ENCODE data around the gene NDST3.
A peak's percentile ranks its signal among the peaks of the same experiment; 100 is the strongest.
"Not testable (repeated sequence)": the region's sequence is repeated elsewhere in the genome, so short reads cannot be mapped to it uniquely, and the experiment has no call there.

NDST3 gene

DNA sequence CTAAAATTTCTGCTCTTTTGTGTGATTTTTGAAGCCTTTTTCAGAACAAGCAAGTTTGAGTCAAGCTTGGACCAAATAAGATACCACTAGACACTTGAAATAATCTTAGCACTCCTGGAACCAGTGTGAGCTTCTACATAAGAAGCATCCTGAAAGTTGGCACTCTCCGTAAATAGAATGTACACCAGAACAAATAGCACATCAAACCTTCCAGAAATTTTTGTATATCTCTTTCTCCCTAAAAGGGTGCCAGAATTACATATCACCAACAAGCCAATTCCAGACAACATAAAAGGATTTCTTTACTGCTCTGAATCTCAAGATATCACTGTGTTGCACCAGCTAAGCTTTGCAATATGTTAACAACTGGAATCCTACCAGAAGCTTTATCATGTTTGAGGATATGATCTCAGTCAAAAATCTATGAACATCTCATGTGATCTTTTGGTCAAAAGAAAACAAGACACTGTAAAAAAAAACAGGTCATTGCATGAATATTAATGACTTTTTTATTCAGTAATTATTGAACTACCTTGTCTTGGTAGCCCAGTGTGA is 201.4 kb downstream of the NDST3 start:
- Histone ChIP-seq H3K9me3 (ENCODE audit: control insufficient read depth, insufficient read depth, low read length) (no peaks in the 10 kb centered on the region), H3K27me3 (ENCODE audit: control insufficient read depth, insufficient read depth, low read length) (no peaks in the 10 kb centered on the region), H3K9ac (ENCODE audit: low read depth, low read length) (no peak overlapping the region), H3K4me3 (ENCODE audit: low read depth, low read length) (no peak overlapping the region), H3K27ac (ENCODE audit: low read depth, low read length) (no peak overlapping the region), H3K36me3 (ENCODE audit: control insufficient read depth, insufficient read depth, low read length) (no peaks in the 10 kb centered on the region), H3K4me1 (ENCODE audit: control insufficient read depth, insufficient read depth, low read length) (peaks cover 7% of the 10 kb centered on the region)

DNA sequence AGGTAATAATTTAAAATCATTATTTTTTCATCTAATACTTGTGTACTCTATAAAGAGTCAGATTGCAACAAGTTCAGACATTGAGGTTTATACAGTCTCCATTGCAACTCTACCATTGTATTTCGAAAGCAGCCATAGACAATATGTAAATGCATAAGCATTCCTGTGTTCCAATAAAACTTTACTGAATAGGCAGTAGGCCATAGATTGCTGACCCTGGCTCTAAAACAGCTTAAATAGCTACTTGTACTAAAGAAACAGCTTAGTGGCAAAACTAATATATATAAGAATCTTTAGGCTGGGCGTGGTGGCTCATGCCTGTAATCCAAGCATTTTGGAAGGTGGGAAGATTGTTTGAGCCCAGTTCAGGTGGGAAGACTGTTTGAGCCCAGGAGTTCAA is 203.2 kb downstream of the NDST3 start:
- no peak overlapping the region for H3K4me3 ChIP-seq (ENCODE audit: low read depth, low read length)
- H3K27me3 ChIP-seq (ENCODE audit: control insufficient read depth, insufficient read depth, low read length) = no peaks in the 10 kb centered on the region
- no peaks in the 10 kb centered on the region for H3K9me3 ChIP-seq (ENCODE audit: control insufficient read depth, insufficient read depth, low read length)
- H3K4me1 ChIP-seq (ENCODE audit: control insufficient read depth, insufficient read depth, low read length) = peaks cover 7% of the 10 kb centered on the region
- H3K9ac ChIP-seq (ENCODE audit: low read depth, low read length) = no peak overlapping the region
- no peak overlapping the region for H3K27ac ChIP-seq (ENCODE audit: low read depth, low read length)
- H3K36me3 ChIP-seq (ENCODE audit: control insufficient read depth, insufficient read depth, low read length) = no peaks in the 10 kb centered on the region

GRCh38 chr4:118249890-118250289 is 215.6 kb downstream of the NDST3 start:
- H3K9ac ChIP-seq (ENCODE audit: low read depth, low read length) = no peak overlapping the region
- no peaks in the 10 kb centered on the region for H3K27me3 ChIP-seq (ENCODE audit: control insufficient read depth, insufficient read depth, low read length)
- H3K4me1 ChIP-seq (ENCODE audit: control insufficient read depth, insufficient read depth, low read length) = no peaks in the 10 kb centered on the region
- H3K9me3 ChIP-seq (ENCODE audit: control insufficient read depth, insufficient read depth, low read length) = 0 out of 2 replicates have a peak, but pooled peaks cover 4% of the 10 kb centered on the region
- no peak overlapping the region for H3K27ac ChIP-seq (ENCODE audit: low read depth, low read length)
- H3K4me3 ChIP-seq (ENCODE audit: low read depth, low read length) = no peak overlapping the region
- no peaks in the 10 kb centered on the region for H3K36me3 ChIP-seq (ENCODE audit: control insufficient read depth, insufficient read depth, low read length)

DNA sequence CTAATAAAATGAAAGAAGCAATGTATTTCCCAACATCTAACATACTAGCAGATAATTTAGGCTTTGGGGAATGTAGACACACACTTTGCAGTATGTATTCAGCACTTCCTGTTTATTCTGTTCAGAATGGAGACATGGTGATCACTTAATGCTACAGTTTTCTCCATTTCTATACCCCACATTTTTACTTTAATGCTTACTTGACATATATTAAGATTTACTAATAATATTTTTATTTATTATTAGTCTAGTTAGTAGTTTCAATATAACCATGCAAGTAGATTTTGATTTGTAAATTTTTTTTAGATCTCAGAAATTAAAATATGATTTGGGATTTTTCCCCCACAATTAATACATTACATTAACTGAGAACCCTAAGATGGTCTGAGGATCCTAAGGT is 220.1 kb downstream of the NDST3 start:
- no peak overlapping the region for H3K27ac ChIP-seq (ENCODE audit: low read depth, low read length)
- no peaks in the 10 kb centered on the region for H3K36me3 ChIP-seq (ENCODE audit: control insufficient read depth, insufficient read depth, low read length)
- no peaks in the 10 kb centered on the region for H3K27me3 ChIP-seq (ENCODE audit: control insufficient read depth, insufficient read depth, low read length)
- 0 out of 2 replicates have a peak, but pooled peaks cover 4% of the 10 kb centered on the region for H3K9me3 ChIP-seq (ENCODE audit: control insufficient read depth, insufficient read depth, low read length)
- no peaks in the 10 kb centered on the region for H3K4me1 ChIP-seq (ENCODE audit: control insufficient read depth, insufficient read depth, low read length)
- H3K4me3 ChIP-seq (ENCODE audit: low read depth, low read length) = no peak overlapping the region
- H3K9ac ChIP-seq (ENCODE audit: low read depth, low read length) = no peak overlapping the region

DNA sequence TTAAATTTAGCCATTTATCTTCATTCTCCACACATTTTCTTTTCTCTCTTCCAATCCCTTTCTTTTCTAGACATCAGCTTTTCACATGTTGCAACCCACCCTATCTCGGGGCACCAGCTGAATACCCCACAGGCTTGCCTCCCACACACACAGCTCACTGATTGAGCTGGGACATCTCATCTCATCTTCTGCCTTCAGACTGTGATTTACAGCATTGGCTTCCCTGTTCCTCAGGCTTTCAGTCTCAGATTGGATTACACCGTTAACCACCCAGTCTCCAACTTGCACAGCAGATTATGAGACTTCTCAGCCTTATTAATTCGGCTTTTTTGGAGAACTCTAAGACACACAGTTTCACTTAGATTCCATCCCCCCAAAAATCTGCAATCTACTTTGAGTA is 224.8 kb downstream of the NDST3 start:
- no peaks in the 10 kb centered on the region for H3K27me3 ChIP-seq (ENCODE audit: control insufficient read depth, insufficient read depth, low read length)
- no peak overlapping the region for H3K4me3 ChIP-seq (ENCODE audit: low read depth, low read length)
- no peaks in the 10 kb centered on the region for H3K4me1 ChIP-seq (ENCODE audit: control insufficient read depth, insufficient read depth, low read length)
- H3K36me3 ChIP-seq (ENCODE audit: control insufficient read depth, insufficient read depth, low read length) = no peaks in the 10 kb centered on the region
- no peaks in the 10 kb centered on the region for H3K9me3 ChIP-seq (ENCODE audit: control insufficient read depth, insufficient read depth, low read length)
- H3K27ac ChIP-seq (ENCODE audit: low read depth, low read length) = no peak overlapping the region
- no peak overlapping the region for H3K9ac ChIP-seq (ENCODE audit: low read depth, low read length)

GRCh38 chr4:118260309-118260708 is 226.0 kb downstream of the NDST3 start:
- Histone ChIP-seq H3K9me3 (ENCODE audit: control insufficient read depth, insufficient read depth, low read length) (no peaks in the 10 kb centered on the region), H3K4me3 (ENCODE audit: low read depth, low read length) (no peak overlapping the region), H3K27me3 (ENCODE audit: control insufficient read depth, insufficient read depth, low read length) (peaks cover 4% of the 10 kb centered on the region), H3K36me3 (ENCODE audit: control insufficient read depth, insufficient read depth, low read length) (no peaks in the 10 kb centered on the region), H3K27ac (ENCODE audit: low read depth, low read length) (no peak overlapping the region), H3K4me1 (ENCODE audit: control insufficient read depth, insufficient read depth, low read length) (no peaks in the 10 kb centered on the region), H3K9ac (ENCODE audit: low read depth, low read length) (no peak overlapping the region)

DNA sequence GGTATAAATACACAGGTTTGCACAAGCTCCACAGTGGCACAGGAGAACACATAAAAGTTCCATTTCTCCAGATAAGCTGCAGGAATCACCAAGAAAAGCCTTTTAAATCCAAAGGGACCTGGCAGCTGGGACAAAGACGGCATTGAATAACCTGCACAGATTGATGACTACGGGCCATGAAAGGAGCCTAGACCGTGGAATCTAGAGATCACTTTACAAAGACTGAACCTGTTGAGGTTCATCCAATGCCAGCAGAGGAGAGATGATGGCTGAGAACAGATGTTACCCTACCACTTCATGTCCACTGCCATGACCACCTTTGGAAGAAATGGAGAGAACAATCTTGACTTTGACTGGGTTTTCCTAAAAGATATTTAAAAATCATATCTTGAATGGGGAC is 229.8 kb downstream of the NDST3 start:
- H3K9me3 ChIP-seq (ENCODE audit: control insufficient read depth, insufficient read depth, low read length) = no peaks in the 10 kb centered on the region
- no peaks in the 10 kb centered on the region for H3K36me3 ChIP-seq (ENCODE audit: control insufficient read depth, insufficient read depth, low read length)
- H3K9ac ChIP-seq (ENCODE audit: low read depth, low read length) = no peak overlapping the region
- no peaks in the 10 kb centered on the region; the same call in 1 of the 2 replicates for H3K4me1 ChIP-seq (ENCODE audit: control insufficient read depth, insufficient read depth, low read length)
- H3K4me3 ChIP-seq (ENCODE audit: low read depth, low read length) = no peak overlapping the region
- no peak overlapping the region for H3K27ac ChIP-seq (ENCODE audit: low read depth, low read length)
- peaks cover 4% of the 10 kb centered on the region for H3K27me3 ChIP-seq (ENCODE audit: control insufficient read depth, insufficient read depth, low read length)

GRCh38 chr4:118265312-118266144 is 231.2 kb downstream of the NDST3 start:
- H3K27ac ChIP-seq (ENCODE audit: low read depth, low read length) = no peak overlapping the region
- peaks cover 4% of the 10 kb centered on the region for H3K27me3 ChIP-seq (ENCODE audit: control insufficient read depth, insufficient read depth, low read length)
- no peaks in the 10 kb centered on the region for H3K36me3 ChIP-seq (ENCODE audit: control insufficient read depth, insufficient read depth, low read length)
- H3K4me3 ChIP-seq (ENCODE audit: low read depth, low read length) = peak overlapping the region; percentile 58
- H3K9ac ChIP-seq (ENCODE audit: low read depth, low read length) = no peak overlapping the region
- no peaks in the 10 kb centered on the region; the same call in 1 of the 2 replicates for H3K4me1 ChIP-seq (ENCODE audit: control insufficient read depth, insufficient read depth, low read length)
- H3K9me3 ChIP-seq (ENCODE audit: control insufficient read depth, insufficient read depth, low read length) = no peaks in the 10 kb centered on the region

GRCh38 chr4:118266145-118266496 is 231.8 kb downstream of the NDST3 start:
- not testable (repeated sequence) for H3K9ac ChIP-seq (ENCODE audit: low read depth, low read length); H3K4me1 ChIP-seq (ENCODE audit: control insufficient read depth, insufficient read depth, low read length); H3K9me3 ChIP-seq (ENCODE audit: control insufficient read depth, insufficient read depth, low read length); H3K27ac ChIP-seq (ENCODE audit: low read depth, low read length); H3K27me3 ChIP-seq (ENCODE audit: control insufficient read depth, insufficient read depth, low read length); H3K36me3 ChIP-seq (ENCODE audit: control insufficient read depth, insufficient read depth, low read length); H3K4me3 ChIP-seq (ENCODE audit: low read depth, low read length)

DNA sequence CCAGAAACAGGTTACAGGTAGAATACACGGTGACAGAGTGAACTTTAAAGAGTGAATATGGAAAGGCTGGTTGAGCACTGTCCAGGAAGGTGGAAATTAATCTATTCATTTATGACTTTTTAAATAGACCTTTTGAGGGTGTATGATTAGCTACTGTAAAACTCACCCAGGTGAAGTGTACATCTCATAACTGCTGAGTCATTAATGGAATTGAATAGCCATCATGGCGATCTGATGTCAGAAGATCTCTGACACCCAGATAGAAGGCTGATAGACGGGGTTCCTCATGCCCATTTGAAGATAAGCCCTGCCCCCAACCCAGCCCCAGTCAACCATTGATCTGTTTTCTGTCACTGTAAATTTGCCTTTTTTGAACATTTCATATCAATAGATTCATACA is 234.5 kb downstream of the NDST3 start:
- no peak overlapping the region for H3K27ac ChIP-seq (ENCODE audit: low read depth, low read length)
- H3K9ac ChIP-seq (ENCODE audit: low read depth, low read length) = no peak overlapping the region
- no peaks in the 10 kb centered on the region; the same call in 1 of the 2 replicates for H3K4me1 ChIP-seq (ENCODE audit: control insufficient read depth, insufficient read depth, low read length)
- no peaks in the 10 kb centered on the region for H3K9me3 ChIP-seq (ENCODE audit: control insufficient read depth, insufficient read depth, low read length)
- H3K27me3 ChIP-seq (ENCODE audit: control insufficient read depth, insufficient read depth, low read length) = peaks cover 4% of the 10 kb centered on the region
- no peak overlapping the region for H3K4me3 ChIP-seq (ENCODE audit: low read depth, low read length)
- H3K36me3 ChIP-seq (ENCODE audit: control insufficient read depth, insufficient read depth, low read length) = no peaks in the 10 kb centered on the region

DNA sequence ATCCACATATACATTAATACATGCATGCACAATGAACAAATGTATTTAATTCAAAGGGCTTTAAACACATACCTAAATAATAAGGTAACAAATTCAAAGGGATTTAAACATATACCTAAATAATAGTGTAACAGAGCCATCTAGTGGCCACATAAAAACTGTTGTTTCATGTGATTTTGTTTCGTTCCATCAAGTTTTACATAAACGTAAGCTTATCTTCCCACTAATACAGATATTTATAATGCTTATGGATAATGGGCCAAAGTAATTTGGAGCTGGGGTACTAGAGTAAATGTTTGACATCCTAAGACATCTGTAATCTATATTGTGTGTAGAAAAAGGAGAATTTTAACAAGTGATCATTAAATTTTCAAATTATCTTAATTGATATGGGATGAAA is 236.2 kb downstream of the NDST3 start:
- no peak overlapping the region for H3K27ac ChIP-seq (ENCODE audit: low read depth, low read length)
- H3K4me3 ChIP-seq (ENCODE audit: low read depth, low read length) = no peak overlapping the region
- H3K4me1 ChIP-seq (ENCODE audit: control insufficient read depth, insufficient read depth, low read length) = no peaks in the 10 kb centered on the region; the same call in 1 of the 2 replicates
- no peaks in the 10 kb centered on the region for H3K27me3 ChIP-seq (ENCODE audit: control insufficient read depth, insufficient read depth, low read length)
- H3K9ac ChIP-seq (ENCODE audit: low read depth, low read length) = no peak overlapping the region
- no peaks in the 10 kb centered on the region for H3K9me3 ChIP-seq (ENCODE audit: control insufficient read depth, insufficient read depth, low read length)
- H3K36me3 ChIP-seq (ENCODE audit: control insufficient read depth, insufficient read depth, low read length) = no peaks in the 10 kb centered on the region
